ENCODE results near the gene GTF3C1. TPM values are rescaled to one million over a fixed set of nuclear protein-coding genes. Genes with fewer than 3 reads are reported as not detected.

Gene GTF3C1
- total RNA-seq, 1 experiment from 2014 or later, result 121 TPM

GRCh38 chr16:27427538-27427937 is 122.2 kb downstream of the GTF3C1 start:
- DNase-seq (ENCODE audit: low read depth, low spot score) (no peak), ATAC-seq (no peak)
- in situ Hi-C loops (cut with HindIII; ENCODE audit: low pct_unique_long_range_greater_than_20kb, low sequenced_read_pairs), result no loop called here
- ChIA-PET CTCF (interaction anchor here (0.5 kb wide), 1 partner anchor 25 kb away, joined by 4 read pairs; no protein-coding TSS in a partner anchor), POLR2A (no interaction called here)
- intact Hi-C loops (cut with micrococcal nuclease; ENCODE audit: unreplicated experiment), result no loop called here
- H3K27me3 ChIP-seq (ENCODE audit: control insufficient read depth, insufficient read depth, low read length), result no peaks in the 10 kb centered on the region; the same call in 1 of the 2 replicates
- BruUV-seq (replicated peaks), result no TSS peak
- no peak overlapping the region for H3K27ac ChIP-seq (ENCODE audit: low read length)
- TF ChIP-seq SIN3A (IDR thresholded peaks at IDR 0.05; ENCODE audit: borderline replicate concordance, insufficient read depth, low read depth, low read length) (no peak), CTCF (IDR thresholded peaks at IDR 0.05) (no peak)
- no peaks in the 10 kb centered on the region for H3K36me3 ChIP-seq (ENCODE audit: control insufficient read depth, insufficient read depth, low read length)
- H3K9me3 ChIP-seq (ENCODE audit: control insufficient read depth, insufficient read depth, low read depth, low read length), result peaks cover 10% of the 10 kb centered on the region; the same call in 1 of the 2 replicates
- no peaks in the 10 kb centered on the region for H3K4me1 ChIP-seq (ENCODE audit: control insufficient read depth, insufficient read depth, low read length)
- H3K4me3 ChIP-seq (ENCODE audit: low read depth in 2 of 2, low read length in 2 of 2), result no peak overlapping the region

- ATAC-seq (peak; percentile 94), DNase-seq (ENCODE audit: low read depth, low spot score) (peak; percentile 61)
- Histone ChIP-seq H3K27ac (ENCODE audit: low read length) (no peak overlapping the region), H3K36me3 (ENCODE audit: control insufficient read depth, insufficient read depth, low read length) (no peaks in the 10 kb centered on the region), H3K4me3 (ENCODE audit: low read depth in 2 of 2, low read length in 2 of 2) (no peak overlapping the region), H3K4me1 (ENCODE audit: control insufficient read depth, insufficient read depth, low read length) (no peaks in the 10 kb centered on the region), H3K9me3 (ENCODE audit: control insufficient read depth, insufficient read depth, low read depth, low read length) (peaks cover 19% of the 10 kb centered on the region), H3K27me3 (ENCODE audit: control insufficient read depth, insufficient read depth, low read length) (no peaks in the 10 kb centered on the region; the same call in 1 of the 2 replicates)
- in situ Hi-C loops (cut with HindIII; ENCODE audit: low pct_unique_long_range_greater_than_20kb, low sequenced_read_pairs) (no loop called here), intact Hi-C loops (cut with micrococcal nuclease; ENCODE audit: unreplicated experiment) (no loop called here)
- ChIA-PET POLR2A (no interaction called here), CTCF (no interaction called here)
- TF ChIP-seq SIN3A (IDR thresholded peaks at IDR 0.05; ENCODE audit: borderline replicate concordance, insufficient read depth, low read depth, low read length) (no peak), TCF7L2 (IDR thresholded peaks at IDR 0.05; ENCODE audit: low read depth, low read length) (no peak)
- no TSS peak for BruUV-seq (replicated peaks)
These were observed 123.0 kb downstream of the GTF3C1 start for GRCh38 chr16:27426423-27427408.

- Histone ChIP-seq H3K4me1 (ENCODE audit: control insufficient read depth, insufficient read depth, low read length) (no peaks in the 10 kb centered on the region), H3K4me3 (ENCODE audit: low read depth in 2 of 2, low read length in 2 of 2) (no peak overlapping the region), H3K27ac (ENCODE audit: low read length) (no peak overlapping the region), H3K27me3 (ENCODE audit: control insufficient read depth, insufficient read depth, low read length) (no peaks in the 10 kb centered on the region; the same call in 1 of the 2 replicates), H3K9me3 (ENCODE audit: control insufficient read depth, insufficient read depth, low read depth, low read length) (peaks cover 25% of the 10 kb centered on the region), H3K36me3 (ENCODE audit: control insufficient read depth, insufficient read depth, low read length) (no peaks in the 10 kb centered on the region)
- ChIA-PET CTCF (no interaction called here), POLR2A (no interaction called here)
- BruUV-seq (replicated peaks), result no TSS peak
- intact Hi-C loops (cut with micrococcal nuclease; ENCODE audit: unreplicated experiment) (no loop called here), in situ Hi-C loops (cut with HindIII; ENCODE audit: low pct_unique_long_range_greater_than_20kb, low sequenced_read_pairs) (no loop called here)
- TF ChIP-seq REST (IDR thresholded peaks at IDR 0.05; ENCODE audit: insufficient read depth in 1 of 2, low read depth in 2 of 2, low read length in 1 of 2) (no peak), TCF7L2 (IDR thresholded peaks at IDR 0.05; ENCODE audit: low read depth, low read length) (no peak), CTCF (IDR thresholded peaks at IDR 0.05) (no peak), POLR2AphosphoS5 (IDR thresholded peaks at IDR 0.05; ENCODE audit: low read depth, low read length) (no peak), SIN3A (IDR thresholded peaks at IDR 0.05; ENCODE audit: borderline replicate concordance, insufficient read depth, low read depth, low read length) (no peak)
- no peak for ATAC-seq
- DNase-seq (ENCODE audit: low read depth, low spot score), result no peak
These were observed 123.8 kb downstream of the GTF3C1 start for GRCh38 chr16:27425961-27426360.

Data from Panc1 (cell line).